HepG2 (cell line): ENCODE data around the gene ETFRF1. TPM values are rescaled to one million over a fixed set of nuclear protein-coding genes. Genes with fewer than 3 reads are reported as not detected.

ENCODE experiments used
- ATM ChIP-seq: fragments of 450-650 bp; IDR thresholded peaks from 2 replicates; pipeline ENCODE4 v1.7.1; 2017; ENCODE audit warnings: mild to moderate bottlenecking, borderline replicate concordance
- BORCS8-MEF2B ChIP-seq: sonication (generic); formaldehyde crosslinking; IDR thresholded peaks from 2 replicates; pipeline ENCODE4 v1.8.0; 2022; ENCODE audit warnings: mild to moderate bottlenecking, missing genetic modification reagents
- CREB1 ChIP-seq, 2 experiments: fragments of 450-650 bp in 1 of 2; IDR thresholded peaks; 2 replicates each; pipeline ENCODE4 v1.6.1; 2016 to 2017; ENCODE audit warnings: control low read depth in 1 of 2, mild to moderate bottlenecking in 1 of 2, missing compliant biosample characterization in 1 of 2, missing genetic modification characterization in 1 of 2
- GABPA ChIP-seq, 2 experiments: IDR thresholded peaks; 2 replicates each; pipeline ENCODE4 v1.6.1; 2011 to 2016; ENCODE audit warnings: low read depth in 2 of 2, low read length in 1 of 2, missing biosample characterization in 1 of 2, missing genetic modification characterization in 1 of 2
- HMG20B ChIP-seq: conservative IDR thresholded peaks from 2 replicates; pipeline ENCODE4 v1.6.1; 2016; ENCODE audit warnings: missing genetic modification reagents, missing compliant biosample characterization
- HNRNPUL1 ChIP-seq: fragments of 200-400 bp; formaldehyde crosslinking; IDR thresholded peaks from 2 replicates; pipeline ENCODE4 v1.6.1; 2017; ENCODE audit warnings: low read depth, mild to moderate bottlenecking, low read length, moderate library complexity
- MEF2D ChIP-seq: sonication (generic); formaldehyde crosslinking; IDR thresholded peaks from 2 replicates; pipeline ENCODE4 v1.5.1; 2020; ENCODE audit warnings: mild to moderate bottlenecking, missing genetic modification reagents
- U2AF2 ChIP-seq: fragments of 200-400 bp; formaldehyde crosslinking; IDR thresholded peaks from 2 replicates; pipeline ENCODE4 v1.6.1; 2017; ENCODE audit warnings: low read depth, mild to moderate bottlenecking, low read length
- ZBTB7B ChIP-seq: sonication (generic); formaldehyde crosslinking; IDR thresholded peaks from 2 replicates; pipeline ENCODE4 v1.4.0; 2020; ENCODE audit warnings: missing genetic modification reagents
- ZFP1 ChIP-seq: IDR thresholded peaks from 2 replicates; pipeline ENCODE4 v1.6.1; 2016
- ZNF331 ChIP-seq: sonication (generic); formaldehyde crosslinking; IDR thresholded peaks from 2 replicates; pipeline ENCODE4 v1.4.0; 2020; ENCODE audit warnings: missing genetic modification reagents
- ZNF451 ChIP-seq: sonication (generic); formaldehyde crosslinking; IDR thresholded peaks from 2 replicates; pipeline ENCODE4 v1.5.0; 2020; ENCODE audit warnings: mild to moderate bottlenecking, missing genetic modification reagents
- ZNF709 ChIP-seq: sonication (generic); formaldehyde crosslinking; IDR thresholded peaks from 2 replicates; pipeline ENCODE4 v1.5.0; 2020; ENCODE audit warnings: mild to moderate bottlenecking, missing genetic modification reagents
- ZNF746 ChIP-seq: sonication (generic); formaldehyde crosslinking; IDR thresholded peaks from 2 replicates; pipeline ENCODE4 v1.8.0; 2022; ENCODE audit warnings: mild to moderate bottlenecking, missing genetic modification reagents
- ZZZ3 ChIP-seq: sonication (generic); formaldehyde crosslinking; IDR thresholded peaks from 2 replicates; pipeline ENCODE4 v1.4.0; 2020; ENCODE audit warnings: missing genetic modification reagents, mild to moderate bottlenecking, borderline replicate concordance
- polyA plus RNA-seq, 8 experiments: library from polyadenylated mRNA; depleted of rRNA in 3 of 8; stranded (reverse) in 7 of 8; unstranded in 1 of 8; fragments of >200 nt; fragmentation: Illumina TruSeq in 4 of 8; extraction: Trizol in 4 of 8; gene quantifications; 2 replicates each; pipeline versions ENCODE4 v1.2.1 to v1.2.3, GENCODE V29; 2011 to 2016; ENCODE audit warnings: low read depth in 4 of 8, missing spikeins in 1 of 8, mixed read lengths in 1 of 8; ENCODE audit not compliant: insufficient read depth in 1 of 8
- total RNA-seq, 5 experiments: library from RNA; depleted of rRNA; stranded (reverse); fragments of >200 nt; fragmentation: Illumina TruSeq; extraction: Trizol; gene quantifications; 2 replicates each; pipeline ENCODE4 v1.2.3, GENCODE V29; 2016; ENCODE audit warnings: low read depth in 1 of 5
- TF ChIP-seq, protein P1 (sequence below): IDR thresholded peaks from 2 replicates; pipeline ENCODE4 v1.4.0; 2020; ENCODE audit warnings: mild to moderate bottlenecking, missing genetic modification reagents
- TF ChIP-seq, protein P2 (sequence below): IDR thresholded peaks from 2 replicates; pipeline ENCODE4 v1.6.1; 2012; ENCODE audit warnings: inconsistent platforms
- TF ChIP-seq, protein P3 (sequence below): sonication (generic); formaldehyde crosslinking; IDR thresholded peaks from 2 replicates; pipeline ENCODE4 v1.5.1; 2020; ENCODE audit warnings: mild to moderate bottlenecking, missing genetic modification reagents, moderate library complexity
- TF ChIP-seq, protein P4 (sequence below): sonication (generic); formaldehyde crosslinking; IDR thresholded peaks from 2 replicates; pipeline ENCODE4 v1.5.1; 2020; ENCODE audit warnings: missing genetic modification reagents, mild to moderate bottlenecking, borderline replicate concordance
- TF ChIP-seq, protein P5 (sequence below): sonication (generic); formaldehyde crosslinking; IDR thresholded peaks from 2 replicates; pipeline ENCODE4 v1.4.0; 2020; ENCODE audit warnings: missing genetic modification reagents

ETFRF1 gene
- total and polyA plus RNA-seq, 2 of the 13 experiments (the other 11 are each of a cell fraction or from before 2014, with no cell fraction given), result 6.8 to 7.0 TPM

DNA sequence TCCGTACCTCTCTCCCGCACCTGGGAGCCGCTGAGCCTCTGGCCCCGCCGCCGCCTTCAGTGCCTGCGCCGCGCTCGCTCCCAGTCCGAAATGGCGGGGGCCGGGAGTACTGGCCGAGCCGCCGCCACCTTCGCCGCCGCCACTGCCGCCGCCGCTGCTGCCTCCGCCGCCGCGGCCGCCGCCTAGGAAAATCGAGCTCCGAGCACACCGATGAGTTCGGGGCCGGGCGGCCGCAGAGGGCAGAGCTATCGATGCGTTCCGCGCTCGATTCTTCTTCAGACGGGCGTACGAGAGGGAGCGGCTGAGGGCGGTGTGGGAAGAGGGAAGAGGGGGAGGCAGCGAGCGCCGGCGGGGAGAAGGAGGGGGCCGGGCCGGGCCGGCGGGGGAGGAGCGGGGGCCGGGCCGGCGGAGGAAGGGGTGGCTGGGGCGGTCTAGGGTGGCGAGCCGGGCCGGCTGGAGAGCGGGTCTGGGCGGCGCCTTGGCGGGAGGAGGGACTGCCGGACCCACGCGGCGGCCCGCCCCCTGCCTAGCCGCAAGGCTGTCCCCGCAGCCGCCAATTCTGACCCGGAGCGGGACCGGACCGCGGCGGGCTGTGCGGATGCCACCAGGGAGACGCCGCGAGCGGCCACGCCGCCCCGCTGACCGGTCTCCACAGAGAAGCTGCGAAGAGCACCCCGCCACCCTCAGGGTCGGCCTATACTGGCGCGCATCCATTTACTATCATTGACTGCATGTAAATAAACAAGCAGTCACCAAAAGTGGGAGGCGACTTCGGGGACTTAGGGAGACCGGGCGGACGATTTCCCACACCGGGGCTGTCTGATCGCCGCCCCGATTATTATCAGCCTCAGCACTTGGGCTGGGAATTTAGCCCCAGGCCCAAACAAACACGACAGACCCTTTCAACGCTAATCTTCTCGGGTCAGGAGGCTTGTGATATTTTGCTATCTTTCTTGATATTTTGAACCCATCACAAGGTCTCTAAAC lies 56.0 kb downstream of the ETFRF1 start, which contains the start of gene KRAS (continued):
- TF ChIP-seq ZNF331 (CRISPR knock-in tag), result peak; percentile 86
- TF ChIP-seq U2AF2, result no peak
- TF ChIP-seq ZNF709 (CRISPR knock-in tag), result 0 out of 2 replicates have a peak, but pooled peaks have one; percentile 30
- no peak; the same call in 1 of the 2 replicates for TF ChIP-seq BORCS8-MEF2B
- no peak for TF ChIP-seq ZZZ3 (CRISPR knock-in tag)
- 0 out of 2 replicates have a peak, but pooled peaks have one; percentile 29 for TF ChIP-seq HMG20B (CRISPR knock-in tag)
- TF ChIP-seq, protein P1, sequence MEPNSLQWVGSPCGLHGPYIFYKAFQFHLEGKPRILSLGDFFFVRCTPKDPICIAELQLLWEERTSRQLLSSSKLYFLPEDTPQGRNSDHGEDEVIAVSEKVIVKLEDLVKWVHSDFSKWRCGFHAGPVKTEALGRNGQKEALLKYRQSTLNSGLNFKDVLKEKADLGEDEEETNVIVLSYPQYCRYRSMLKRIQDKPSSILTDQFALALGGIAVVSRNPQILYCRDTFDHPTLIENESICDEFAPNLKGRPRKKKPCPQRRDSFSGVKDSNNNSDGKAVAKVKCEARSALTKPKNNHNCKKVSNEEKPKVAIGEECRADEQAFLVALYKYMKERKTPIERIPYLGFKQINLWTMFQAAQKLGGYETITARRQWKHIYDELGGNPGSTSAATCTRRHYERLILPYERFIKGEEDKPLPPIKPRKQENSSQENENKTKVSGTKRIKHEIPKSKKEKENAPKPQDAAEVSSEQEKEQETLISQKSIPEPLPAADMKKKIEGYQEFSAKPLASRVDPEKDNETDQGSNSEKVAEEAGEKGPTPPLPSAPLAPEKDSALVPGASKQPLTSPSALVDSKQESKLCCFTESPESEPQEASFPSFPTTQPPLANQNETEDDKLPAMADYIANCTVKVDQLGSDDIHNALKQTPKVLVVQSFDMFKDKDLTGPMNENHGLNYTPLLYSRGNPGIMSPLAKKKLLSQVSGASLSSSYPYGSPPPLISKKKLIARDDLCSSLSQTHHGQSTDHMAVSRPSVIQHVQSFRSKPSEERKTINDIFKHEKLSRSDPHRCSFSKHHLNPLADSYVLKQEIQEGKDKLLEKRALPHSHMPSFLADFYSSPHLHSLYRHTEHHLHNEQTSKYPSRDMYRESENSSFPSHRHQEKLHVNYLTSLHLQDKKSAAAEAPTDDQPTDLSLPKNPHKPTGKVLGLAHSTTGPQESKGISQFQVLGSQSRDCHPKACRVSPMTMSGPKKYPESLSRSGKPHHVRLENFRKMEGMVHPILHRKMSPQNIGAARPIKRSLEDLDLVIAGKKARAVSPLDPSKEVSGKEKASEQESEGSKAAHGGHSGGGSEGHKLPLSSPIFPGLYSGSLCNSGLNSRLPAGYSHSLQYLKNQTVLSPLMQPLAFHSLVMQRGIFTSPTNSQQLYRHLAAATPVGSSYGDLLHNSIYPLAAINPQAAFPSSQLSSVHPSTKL (CRISPR knock-in tag), result peak; percentile 34
- TF ChIP-seq GABPA (IDR thresholded peaks at IDR 0.05; ENCODE audit: low read depth, low read length), result no peak
- TF ChIP-seq GABPA (CRISPR knock-in tag; IDR thresholded peaks at IDR 0.05; ENCODE audit: low read depth), result no peak
- TF ChIP-seq, protein P2, sequence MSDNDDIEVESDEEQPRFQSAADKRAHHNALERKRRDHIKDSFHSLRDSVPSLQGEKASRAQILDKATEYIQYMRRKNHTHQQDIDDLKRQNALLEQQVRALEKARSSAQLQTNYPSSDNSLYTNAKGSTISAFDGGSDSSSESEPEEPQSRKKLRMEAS, result 0 out of 2 replicates have a peak, but pooled peaks have one; percentile 41
- 0 out of 2 replicates have a peak, but pooled peaks have one; percentile 7 for TF ChIP-seq ZBTB7B (CRISPR knock-in tag)
- TF ChIP-seq ZFP1 (CRISPR knock-in tag), result no peak
- no peak for TF ChIP-seq HNRNPUL1
- TF ChIP-seq, protein P3, sequence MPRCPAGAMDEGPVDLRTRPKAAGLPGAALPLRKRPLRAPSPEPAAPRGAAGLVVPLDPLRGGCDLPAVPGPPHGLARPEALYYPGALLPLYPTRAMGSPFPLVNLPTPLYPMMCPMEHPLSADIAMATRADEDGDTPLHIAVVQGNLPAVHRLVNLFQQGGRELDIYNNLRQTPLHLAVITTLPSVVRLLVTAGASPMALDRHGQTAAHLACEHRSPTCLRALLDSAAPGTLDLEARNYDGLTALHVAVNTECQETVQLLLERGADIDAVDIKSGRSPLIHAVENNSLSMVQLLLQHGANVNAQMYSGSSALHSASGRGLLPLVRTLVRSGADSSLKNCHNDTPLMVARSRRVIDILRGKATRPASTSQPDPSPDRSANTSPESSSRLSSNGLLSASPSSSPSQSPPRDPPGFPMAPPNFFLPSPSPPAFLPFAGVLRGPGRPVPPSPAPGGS (CRISPR knock-in tag), result 0 out of 2 replicates have a peak, but pooled peaks have one; percentile 29
- peak; percentile 42 for TF ChIP-seq CREB1 (IDR thresholded peaks at IDR 0.05)
- TF ChIP-seq CREB1 (CRISPR knock-in tag; IDR thresholded peaks at IDR 0.05), result no peak
- TF ChIP-seq, protein P4, sequence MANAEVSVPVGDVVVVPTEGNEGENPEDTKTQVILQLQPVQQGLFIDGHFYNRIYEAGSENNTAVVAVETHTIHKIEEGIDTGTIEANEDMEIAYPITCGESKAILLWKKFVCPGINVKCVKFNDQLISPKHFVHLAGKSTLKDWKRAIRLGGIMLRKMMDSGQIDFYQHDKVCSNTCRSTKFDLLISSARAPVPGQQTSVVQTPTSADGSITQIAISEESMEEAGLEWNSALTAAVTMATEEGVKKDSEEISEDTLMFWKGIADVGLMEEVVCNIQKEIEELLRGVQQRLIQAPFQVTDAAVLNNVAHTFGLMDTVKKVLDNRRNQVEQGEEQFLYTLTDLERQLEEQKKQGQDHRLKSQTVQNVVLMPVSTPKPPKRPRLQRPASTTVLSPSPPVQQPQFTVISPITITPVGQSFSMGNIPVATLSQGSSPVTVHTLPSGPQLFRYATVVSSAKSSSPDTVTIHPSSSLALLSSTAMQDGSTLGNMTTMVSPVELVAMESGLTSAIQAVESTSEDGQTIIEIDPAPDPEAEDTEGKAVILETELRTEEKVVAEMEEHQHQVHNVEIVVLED, result peak; percentile 71; the same call in 1 of the 2 replicates
- 0 out of 2 replicates have a peak, but pooled peaks have one; percentile 22 for TF ChIP-seq ZNF451
- TF ChIP-seq, protein P5, sequence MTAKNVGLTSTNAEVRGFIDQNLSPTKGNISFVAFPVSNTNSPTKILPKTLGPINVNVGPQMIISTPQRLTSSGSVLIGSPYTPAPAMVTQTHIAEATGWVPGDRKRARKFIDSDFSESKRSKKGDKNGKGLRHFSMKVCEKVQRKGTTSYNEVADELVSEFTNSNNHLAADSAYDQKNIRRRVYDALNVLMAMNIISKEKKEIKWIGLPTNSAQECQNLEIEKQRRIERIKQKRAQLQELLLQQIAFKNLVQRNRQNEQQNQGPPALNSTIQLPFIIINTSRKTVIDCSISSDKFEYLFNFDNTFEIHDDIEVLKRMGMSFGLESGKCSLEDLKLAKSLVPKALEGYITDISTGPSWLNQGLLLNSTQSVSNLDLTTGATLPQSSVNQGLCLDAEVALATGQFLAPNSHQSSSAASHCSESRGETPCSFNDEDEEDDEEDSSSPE (CRISPR knock-in tag), result no peak; the same call in none of the 2 replicates
- TF ChIP-seq MEF2D (CRISPR knock-in tag), result no peak
- TF ChIP-seq ATM, result no peak
- peak; percentile 89; the same call in 1 of the 2 replicates for TF ChIP-seq ZNF746 (CRISPR knock-in tag)
